NCI-H2107 treated with DMSO at 0.1 percent for 48 hours (cell line): ENCODE results near the gene ELAVL1.
"Not testable (repeated sequence)": the region's sequence is repeated elsewhere in the genome, so short reads cannot be mapped to it uniquely, and the experiment has no call there.

ENCODE experiments used
- DNase-seq: peaks from one replicate; lab custom pipeline; 2025; ENCODE audit not compliant: unreplicated experiment; lab: John Stamatoyannopoulos, UW

Gene ELAVL1

GRCh38 chr19:7924241-7924640 is 81.2 kb downstream of the ELAVL1 start:
- DNase-seq: no peak

- DNase-seq: no peak
These were observed 81.9 kb downstream of the ELAVL1 start for GRCh38 chr19:7923295-7924191.

- no peak for DNase-seq
These were observed 82.6 kb downstream of the ELAVL1 start for GRCh38 chr19:7922836-7923195.

GRCh38 chr19:7921967-7922835 is 83.2 kb downstream of the ELAVL1 start:
- DNase-seq: no peak

GRCh38 chr19:7921302-7921966 is 84.0 kb downstream of the ELAVL1 start:
- DNase-seq: no peak

GRCh38 chr19:7920519-7921301 is 84.7 kb downstream of the ELAVL1 start:
- DNase-seq: peak; percentile 76

GRCh38 chr19:7919610-7920518 is 85.6 kb downstream of the ELAVL1 start, which contains the start of gene SNAPC2:
TSS of gene SNAPC2 (plus strand) at chr19:7920338. CDS start at chr19:7920367, 29 bp downstream.
- DNase-seq: peak; percentile 43

GRCh38 chr19:7918615-7919421 is 86.6 kb downstream of the ELAVL1 start:
- DNase-seq: no peak

GRCh38 chr19:7918062-7918614 is 87.3 kb downstream of the ELAVL1 start:
- DNase-seq: not testable (repeated sequence)

- no peak for DNase-seq
These were observed 88.0 kb downstream of the ELAVL1 start for GRCh38 chr19:7917267-7918061.

- DNase-seq: no peak
These were observed 88.5 kb downstream of the ELAVL1 start for GRCh38 chr19:7916955-7917266.

- no peak for DNase-seq
These were observed 89.1 kb downstream of the ELAVL1 start for GRCh38 chr19:7916103-7916954.

GRCh38 chr19:7915250-7916102 is 90.0 kb downstream of the ELAVL1 start:
- DNase-seq: no peak

GRCh38 chr19:7914598-7915045 is 90.8 kb downstream of the ELAVL1 start, which contains the start of gene TGFBR3L:
TSS of gene TGFBR3L (plus strand) at chr19:7914830.
- no peak for DNase-seq

GRCh38 chr19:7914099-7914498 is 91.3 kb downstream of the ELAVL1 start:
- no peak for DNase-seq

GRCh38 chr19:7913652-7914051 is 91.8 kb downstream of the ELAVL1 start:
- DNase-seq: no peak
